HG03103 (cell line): ENCODE data around the gene SMYD3.
"Not testable (repeated sequence)": the region's sequence is repeated elsewhere in the genome, so short reads cannot be mapped to it uniquely, and the experiment has no call there.

Source experiments
- ATAC-seq: cut with Tn5 transposase; IDR thresholded peaks from one replicate; pipeline ENCODE4 v1.9.1; 2021; ENCODE audit warnings: low read depth; ENCODE audit not compliant: unreplicated experiment

The SMYD3 gene

DNA sequence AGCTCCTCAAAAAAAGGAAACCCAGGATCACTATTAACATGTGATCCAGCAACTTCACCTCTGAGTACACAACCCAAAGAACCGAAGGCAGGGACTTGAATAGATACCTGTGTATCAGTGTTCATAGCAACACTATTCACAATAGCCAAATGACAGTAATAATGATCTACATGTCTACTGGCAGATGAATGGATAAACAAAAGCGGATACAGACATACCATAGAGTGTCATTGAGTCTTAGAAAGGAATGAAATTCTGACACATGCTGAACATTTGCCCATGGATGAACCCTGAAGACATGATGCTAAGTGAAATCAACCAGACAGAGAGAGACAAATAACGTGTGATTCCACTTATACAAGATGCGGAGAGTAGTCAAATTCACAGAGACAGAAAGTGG lies 788.1 kb downstream of the SMYD3 start:
- ATAC-seq, result no peak

DNA sequence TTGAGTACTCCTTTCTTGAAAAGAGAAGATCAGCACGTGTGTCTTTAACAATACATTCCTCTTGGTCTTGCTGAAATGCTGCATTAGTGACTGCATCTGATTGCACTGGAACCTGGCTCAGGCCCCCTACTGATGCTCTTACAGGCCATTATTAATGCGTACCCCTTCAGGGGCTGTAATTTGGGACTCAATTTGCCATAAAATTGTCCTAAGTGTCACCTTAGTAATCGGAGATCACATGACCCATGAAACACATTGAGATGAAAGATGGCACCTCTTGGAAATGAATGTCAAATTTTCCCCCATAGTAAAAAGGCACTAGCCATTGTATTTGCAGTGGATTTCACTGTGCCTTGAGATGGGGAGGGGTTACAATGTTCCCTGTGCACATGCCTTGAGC lies 789.0 kb downstream of the SMYD3 start:
- ATAC-seq, result no peak

DNA sequence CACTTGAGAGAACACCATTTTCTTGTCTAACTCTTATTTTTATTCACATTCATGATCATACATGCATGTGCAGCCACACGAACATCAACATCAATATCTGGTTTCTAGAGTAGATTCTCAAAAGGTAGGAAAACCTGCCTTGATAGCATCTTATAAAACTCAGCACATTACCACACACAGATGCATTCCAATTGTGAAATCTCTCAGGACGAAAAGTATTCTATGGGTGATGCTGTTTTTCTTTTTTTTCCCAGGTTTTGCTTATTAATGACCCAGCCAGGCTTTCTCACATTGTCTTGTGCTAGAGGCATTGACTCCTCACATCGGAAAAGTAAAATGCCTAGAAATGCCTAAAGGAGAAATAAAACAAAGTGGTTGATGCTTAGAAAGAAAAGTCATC lies 789.5 kb downstream of the SMYD3 start:
- no peak for ATAC-seq

DNA sequence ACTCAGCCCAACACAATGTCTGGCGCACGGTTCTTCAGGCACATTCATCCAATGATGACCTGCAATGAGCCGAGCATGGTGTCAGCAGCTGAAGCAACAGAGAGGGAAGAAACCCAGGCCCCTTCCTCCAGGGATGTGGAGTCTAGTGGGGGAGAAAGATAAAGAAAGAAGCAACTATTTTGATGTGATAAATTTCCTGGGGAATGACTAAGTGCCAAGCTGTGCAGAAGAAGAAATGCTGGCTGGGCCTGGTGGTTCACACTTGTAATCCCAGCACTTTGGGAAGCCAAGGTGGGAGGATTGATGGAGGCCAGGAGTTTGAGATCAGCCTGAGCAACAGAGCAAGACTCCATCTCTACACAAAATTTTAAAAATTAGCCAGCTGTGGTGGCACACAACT lies 790.5 kb downstream of the SMYD3 start:
- no peak for ATAC-seq

DNA sequence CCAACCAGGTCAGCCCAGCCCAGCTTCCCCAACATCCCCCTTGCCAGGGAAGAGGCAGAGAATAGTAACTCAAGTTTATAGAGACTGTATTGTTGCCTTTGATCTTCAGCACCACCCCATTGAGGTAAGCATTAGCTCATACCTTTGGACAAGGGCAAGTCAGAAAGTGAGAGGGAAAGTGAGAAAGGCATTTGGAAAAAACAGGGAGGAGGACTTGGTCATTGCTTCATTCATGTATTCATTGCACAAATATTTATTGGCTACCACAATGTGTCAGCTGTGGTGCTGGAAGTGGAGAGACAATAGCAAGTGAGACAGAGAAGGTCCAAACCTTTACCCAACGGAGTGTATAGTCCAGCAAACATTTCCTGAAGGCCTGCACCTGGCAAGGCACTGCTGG lies 791.1 kb downstream of the SMYD3 start:
- ATAC-seq, result no peak

DNA sequence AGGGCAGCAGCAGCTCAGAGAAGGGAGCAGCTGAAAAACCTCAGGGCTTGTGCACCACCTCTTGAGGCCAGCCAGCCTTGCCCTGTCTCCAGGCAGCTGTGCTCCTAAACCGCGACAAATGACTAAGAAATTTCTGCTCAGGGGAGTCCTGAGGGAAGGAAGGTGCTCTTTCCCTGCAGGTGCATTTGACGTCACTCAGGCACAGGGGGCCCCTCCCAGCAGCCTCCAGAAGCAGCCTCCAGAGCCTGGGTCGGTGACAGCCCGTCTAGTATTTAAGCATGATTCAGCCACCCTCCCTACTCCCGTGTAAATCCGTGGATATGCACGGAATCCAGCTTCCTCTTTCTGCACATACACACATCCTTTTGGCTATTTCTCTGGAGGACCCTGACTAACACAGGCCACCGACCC lies 791.8 kb downstream of the SMYD3 start:
- ATAC-seq, result no peak

DNA sequence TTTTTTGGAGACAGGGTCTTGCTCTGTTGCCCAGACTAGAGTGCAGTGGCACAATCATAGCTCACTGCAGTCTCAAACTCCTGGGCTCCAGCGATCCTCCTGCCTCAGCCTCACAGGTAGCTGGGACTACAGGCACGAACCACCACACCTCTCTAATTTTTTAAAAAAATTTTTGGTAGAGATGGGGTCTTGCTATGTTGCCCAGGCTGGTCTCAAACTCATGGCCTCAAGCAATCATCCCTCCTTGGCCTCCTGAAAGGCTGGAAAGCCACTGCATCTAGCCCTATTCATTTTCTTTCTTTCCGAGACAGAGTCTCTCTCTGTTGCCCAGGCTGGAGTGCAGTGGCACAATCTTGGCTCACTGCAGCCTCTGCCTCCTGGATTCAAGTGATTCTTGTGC lies 793.1 kb downstream of the SMYD3 start:
- ATAC-seq, result not testable (repeated sequence)

DNA sequence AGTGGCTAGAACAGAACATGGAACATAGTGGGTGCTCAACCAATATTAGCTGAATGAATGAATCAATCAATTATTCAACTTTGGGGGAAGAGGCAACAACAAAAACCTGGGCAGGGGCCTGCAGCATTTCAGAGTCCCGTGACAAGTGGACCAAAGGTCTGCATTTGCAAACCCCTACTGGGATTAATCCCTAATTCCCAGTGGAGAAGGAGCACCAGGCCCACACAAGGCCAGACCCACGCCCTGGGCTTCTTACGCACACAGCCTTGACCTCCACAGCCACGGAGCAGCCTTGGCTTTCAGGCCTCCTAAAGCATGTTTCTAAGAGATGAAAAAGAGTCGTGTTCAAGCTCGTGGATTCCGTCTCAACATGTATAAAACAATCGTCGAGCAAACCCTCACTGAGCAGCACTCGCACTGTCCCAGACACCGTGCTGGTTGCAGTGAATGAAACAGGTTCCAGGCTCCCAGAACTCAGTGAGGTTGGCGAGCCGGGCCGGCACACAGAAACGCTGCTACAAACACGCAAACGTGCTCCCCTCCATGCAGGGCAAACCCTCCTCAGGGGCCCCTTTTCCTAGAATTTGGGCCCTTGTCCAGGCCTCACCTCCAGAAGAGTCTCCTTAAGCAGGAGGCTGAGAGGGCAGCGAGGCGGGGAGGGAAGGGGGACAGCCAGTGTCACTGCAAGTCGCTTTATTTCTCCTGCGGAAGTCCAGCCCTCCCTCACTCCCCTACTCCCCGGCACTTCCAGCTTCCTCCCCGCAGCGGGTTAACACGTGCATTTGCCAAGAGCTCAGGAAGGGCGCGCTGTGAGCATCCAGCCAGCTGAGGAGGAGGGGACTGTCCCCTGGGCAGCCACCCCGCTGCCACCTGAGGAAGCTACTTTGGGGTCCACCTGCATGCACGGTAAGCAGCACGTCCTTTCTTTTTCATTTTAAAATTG lies 795.8 kb downstream of the SMYD3 start:
- ATAC-seq, result no peak

DNA sequence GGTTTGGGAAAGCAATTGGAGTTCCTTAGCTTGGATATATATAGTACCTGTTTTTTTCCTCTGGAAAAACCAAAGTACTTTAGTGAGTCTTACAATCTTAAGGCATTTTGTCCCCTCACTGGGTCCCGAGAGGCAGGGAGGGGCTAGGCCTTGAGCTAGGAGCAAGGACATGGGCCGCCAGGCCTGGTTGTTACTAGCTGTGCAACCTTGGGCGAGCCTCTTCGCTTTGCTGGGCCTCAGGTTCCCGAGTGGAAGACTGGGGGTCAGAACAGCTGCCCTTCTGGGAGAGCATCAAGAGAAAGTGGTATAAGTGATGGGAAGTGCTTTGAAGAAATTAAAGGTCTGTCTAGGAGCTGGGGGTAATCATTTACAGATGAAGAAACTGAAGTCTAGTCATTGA lies 799.1 kb downstream of the SMYD3 start:
- ATAC-seq, result no peak

DNA sequence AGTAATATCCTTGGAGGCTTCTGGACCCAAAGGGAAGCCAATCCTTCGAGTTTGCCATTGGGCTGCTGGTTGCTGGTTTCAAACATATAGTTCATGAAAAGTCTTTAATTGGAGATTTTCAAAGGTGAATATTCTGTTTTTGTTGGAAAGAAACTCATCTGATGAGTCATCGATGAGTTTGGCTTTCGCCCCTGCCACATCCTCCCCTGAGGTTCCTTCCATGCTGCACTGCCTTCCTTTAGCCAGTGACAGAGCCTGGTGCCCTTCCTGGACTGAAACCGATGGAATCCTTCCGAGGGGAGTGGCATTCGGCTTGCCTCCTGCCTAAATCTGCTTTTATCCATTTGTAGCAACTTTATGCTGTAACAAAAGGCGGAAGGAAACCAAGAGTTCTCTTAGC lies 802.3 kb downstream of the SMYD3 start:
- no peak for ATAC-seq

DNA sequence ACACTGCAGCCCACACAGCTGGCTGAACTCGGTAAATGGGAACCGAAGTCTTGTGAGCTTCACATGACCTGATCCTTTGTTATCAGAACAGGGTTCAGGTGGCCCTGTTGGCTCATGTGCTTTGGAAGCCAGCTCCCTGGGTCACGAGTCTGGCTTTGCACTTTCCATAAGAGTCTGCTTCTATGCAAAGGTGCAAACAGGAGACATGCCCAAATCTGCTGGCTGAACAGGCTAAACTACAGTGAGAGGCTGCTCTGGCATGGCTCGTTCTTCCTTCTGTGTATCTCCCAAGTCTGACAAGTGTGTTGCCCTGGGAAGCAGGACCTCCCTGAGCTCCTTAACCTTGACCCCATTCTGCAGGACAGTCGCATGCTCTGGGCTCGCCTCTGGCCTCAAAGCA lies 802.7 kb downstream of the SMYD3 start:
- no peak for ATAC-seq

DNA sequence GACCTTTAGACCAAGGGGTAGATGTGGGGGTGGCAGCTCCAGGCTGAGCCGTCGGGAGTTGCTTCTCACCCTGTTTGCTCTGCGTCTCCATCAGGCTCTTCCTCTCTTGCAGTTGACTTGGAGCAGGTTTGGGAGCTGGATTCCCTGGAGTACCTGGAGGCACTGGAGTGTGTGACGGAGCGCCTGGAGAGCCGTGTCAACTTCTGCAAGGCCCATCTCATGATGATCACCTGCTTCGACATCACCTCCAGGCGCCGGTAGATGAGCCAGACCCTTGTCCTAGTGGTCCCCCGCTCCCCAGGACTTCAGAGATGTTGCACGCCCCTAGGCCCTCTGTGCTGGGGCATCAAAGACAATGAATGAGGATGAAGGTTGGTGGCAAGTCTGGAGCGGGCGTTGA lies 804.7 kb downstream of the SMYD3 start:
- ATAC-seq, result no peak

DNA sequence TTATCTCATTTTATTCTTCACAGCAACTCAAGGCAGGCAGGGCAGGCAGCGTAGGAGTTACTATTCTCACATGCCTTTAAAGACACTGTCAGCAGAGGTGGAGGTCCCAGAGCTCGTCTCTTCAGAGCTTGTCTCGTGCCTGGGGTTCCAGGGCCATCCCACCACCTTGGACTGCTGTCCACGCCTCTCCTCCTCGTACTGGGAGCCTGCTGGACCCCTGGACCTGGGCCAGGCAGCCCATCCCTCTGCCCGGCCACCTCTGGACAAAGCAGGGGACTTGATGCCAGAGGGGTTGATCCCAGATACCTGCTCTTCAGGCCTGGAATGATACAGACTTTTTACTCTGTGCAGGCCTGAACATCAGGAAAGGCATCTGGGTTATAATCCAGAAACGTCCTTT lies 805.4 kb downstream of the SMYD3 start:
- no peak for ATAC-seq

DNA sequence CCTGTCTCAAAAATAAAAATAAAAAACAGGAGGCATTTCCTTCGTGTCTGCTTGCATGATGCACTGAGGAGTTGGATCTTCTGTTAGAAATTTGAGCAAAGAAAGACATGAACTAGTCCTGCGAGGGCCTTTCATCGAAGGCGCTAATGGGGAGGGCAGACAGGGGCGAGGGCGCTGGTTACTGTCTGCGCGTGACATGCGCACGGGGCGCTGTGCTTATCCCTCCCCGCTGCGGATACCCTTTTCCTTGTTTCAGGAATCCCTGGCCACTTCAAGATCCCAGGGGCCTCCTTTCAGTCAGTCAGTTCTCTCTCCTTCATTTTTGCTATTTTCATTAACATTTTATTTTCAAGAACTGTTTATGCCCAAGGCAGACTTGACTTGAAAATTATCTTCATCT lies 806.4 kb downstream of the SMYD3 start:
- no peak for ATAC-seq
